Activated CD4-positive, CD25-positive, alpha-beta regulatory T cell treated with anti-CD3 and anti-CD28 coated beads, Interleukin-2, amount 50 U/mL, for 72 hours (primary cell): ENCODE data around the gene SLC25A21.

Experiments
- DNase-seq: peaks from one replicate; pipeline ENCODE4 v3.0.0; 2021

SLC25A21 gene

GRCh38 chr14:36676236-36676635, 496.2 kb downstream of the SLC25A21 start:
- DNase-seq, result no peak

DNA sequence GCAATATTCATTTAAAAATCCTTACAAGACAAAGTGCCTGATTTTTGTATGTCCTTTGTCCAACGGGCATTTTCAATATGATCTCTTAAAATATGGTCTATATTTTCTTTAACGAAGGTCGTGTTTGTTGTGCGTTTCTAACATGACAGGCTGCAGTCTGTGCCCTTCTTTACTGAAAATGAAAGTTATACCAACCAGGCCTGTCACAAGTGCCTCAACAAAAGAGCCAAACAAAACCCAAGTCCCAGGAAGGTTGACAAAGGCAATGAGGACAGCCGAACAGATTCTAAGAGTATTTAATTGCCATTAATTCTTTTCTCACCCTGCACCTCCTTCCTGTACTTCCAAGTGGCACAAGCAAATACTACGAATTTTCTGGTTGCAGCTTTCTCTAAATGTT, 496.8 kb downstream of the SLC25A21 start:
- DNase-seq, result no peak

GRCh38 chr14:36674659-36675058, 497.7 kb downstream of the SLC25A21 start:
- DNase-seq, result no peak

DNA sequence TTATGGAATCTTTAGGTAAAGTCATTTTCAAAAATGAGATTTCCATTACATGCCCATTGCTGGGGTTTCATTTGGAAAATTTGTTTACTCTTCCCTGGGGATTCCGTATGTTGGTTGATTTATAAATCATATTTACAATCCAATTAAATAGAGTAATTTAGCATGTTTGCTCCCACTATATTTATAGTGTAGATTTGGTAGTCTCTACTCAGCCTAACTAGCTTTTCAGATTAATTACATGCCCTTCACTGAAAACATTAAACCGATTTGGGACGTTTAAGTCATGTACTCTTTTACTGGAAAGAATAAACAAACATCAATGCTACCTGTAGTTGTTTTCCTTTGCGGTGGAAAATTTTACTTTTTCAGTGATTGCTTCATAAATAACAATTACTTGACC, 500.3 kb downstream of the SLC25A21 start:
- no peak for DNase-seq

DNA sequence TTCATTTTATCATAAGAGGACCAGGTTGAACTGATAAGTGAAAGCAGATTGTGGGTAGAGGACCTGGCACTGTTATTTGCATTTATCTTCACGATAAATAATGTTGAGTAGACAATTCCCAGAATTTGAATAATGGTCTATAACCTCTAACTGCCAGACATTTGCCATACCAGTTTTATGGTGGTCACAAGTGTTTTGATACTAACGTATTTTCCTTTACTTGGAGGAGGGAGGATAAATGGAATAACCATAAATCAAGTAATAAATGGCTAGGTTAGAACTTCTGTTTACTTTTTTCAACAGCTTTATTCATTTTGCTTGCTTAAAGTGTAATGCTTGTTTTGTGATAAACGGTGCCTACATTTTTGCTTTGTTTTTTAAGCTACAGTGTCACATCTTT, 501.3 kb downstream of the SLC25A21 start:
- DNase-seq, result no peak

- DNase-seq, result no peak
Observed at GRCh38 chr14:36667679-36668078, 504.7 kb downstream of the SLC25A21 start.

- no peak for DNase-seq
Observed at GRCh38 chr14:36666416-36667206, 505.8 kb downstream of the SLC25A21 start.

DNA sequence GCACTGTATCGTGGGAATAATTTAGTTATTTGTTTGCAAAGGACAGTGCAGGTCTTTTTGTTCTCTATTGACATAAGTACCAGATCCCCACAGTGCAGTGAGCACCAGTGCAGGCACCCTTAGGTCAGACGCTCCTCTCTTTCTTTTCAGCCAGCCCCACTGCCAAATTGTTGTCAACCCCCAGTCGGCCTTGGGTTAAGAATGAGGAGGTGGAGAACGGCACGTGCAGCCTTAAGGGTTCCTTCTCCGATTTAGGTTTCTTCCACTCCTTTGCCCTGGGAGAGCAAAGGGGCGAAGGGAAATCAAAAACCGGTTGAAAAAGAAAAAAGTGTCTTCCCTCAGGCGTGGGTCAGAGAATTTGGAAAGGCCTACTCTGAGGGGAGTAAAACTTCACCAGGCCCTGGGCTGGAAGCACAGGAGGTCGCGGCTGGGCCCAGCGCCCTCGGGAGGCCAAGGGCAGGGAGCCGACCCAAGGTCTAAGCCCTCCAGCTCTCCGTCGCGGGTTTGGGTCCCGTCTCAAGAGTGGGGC, 506.5 kb downstream of the SLC25A21 start:
- DNase-seq, result no peak

- DNase-seq, result no peak
Observed at GRCh38 chr14:36664322-36665193, 507.8 kb downstream of the SLC25A21 start.

GRCh38 chr14:36663404-36664321, 508.7 kb downstream of the SLC25A21 start:
- DNase-seq, result no peak

DNA sequence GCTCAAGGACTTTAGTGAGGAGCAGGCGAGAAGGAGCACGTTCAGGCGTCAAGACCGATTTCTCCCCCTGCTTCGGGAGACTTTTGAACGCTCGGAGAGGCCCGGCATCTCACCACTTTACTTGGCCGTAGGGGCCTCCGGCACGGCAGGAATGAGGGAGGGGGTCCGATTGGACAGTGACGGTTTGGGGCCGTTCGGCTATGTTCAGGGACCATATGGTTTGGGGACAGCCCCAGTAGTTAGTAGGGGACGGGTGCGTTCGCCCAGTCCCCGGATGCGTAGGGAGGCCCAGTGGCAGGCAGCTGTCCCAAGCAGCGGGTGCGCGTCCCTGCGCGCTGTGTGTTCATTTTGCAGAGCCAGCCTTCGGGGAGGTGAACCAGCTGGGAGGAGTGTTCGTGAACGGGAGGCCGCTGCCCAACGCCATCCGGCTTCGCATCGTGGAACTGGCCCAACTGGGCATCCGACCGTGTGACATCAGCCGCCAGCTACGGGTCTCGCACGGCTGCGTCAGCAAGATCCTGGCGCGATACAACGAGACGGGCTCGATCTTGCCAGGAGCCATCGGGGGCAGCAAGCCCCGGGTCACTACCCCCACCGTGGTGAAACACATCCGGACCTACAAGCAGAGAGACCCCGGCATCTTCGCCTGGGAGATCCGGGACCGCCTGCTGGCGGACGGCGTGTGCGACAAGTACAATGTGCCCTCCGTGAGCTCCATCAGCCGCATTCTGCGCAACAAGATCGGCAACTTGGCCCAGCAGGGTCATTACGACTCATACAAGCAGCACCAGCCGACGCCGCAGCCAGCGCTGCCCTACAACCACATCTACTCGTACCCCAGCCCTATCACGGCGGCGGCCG, 509.6 kb downstream of the SLC25A21 start:
- DNase-seq, result no peak

DNA sequence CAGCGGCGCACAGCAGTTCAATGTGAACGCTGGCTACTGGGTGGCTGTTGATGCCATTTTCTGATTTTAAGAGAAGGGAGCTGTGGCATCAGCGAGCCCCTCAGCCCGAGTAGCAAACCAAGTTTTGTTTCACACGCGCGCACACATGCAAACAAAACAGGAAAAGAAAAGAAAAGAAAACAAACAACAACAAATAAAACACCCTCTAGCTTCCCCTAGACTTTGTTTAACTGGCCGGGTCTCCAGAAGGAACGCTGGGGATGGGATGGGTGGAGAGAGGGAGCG, 510.2 kb downstream of the SLC25A21 start:
- no peak for DNase-seq

GRCh38 chr14:36661506-36662257, 510.7 kb downstream of the SLC25A21 start, which contains the start of gene PAX9:
Gene PAX9, plus strand, starts transcription at chr14:36661860. Its CDS starts 230 bp downstream, at chr14:36662090.
- DNase-seq, result no peak

- no peak for DNase-seq
Observed at GRCh38 chr14:36660736-36661505, 511.5 kb downstream of the SLC25A21 start.

DNA sequence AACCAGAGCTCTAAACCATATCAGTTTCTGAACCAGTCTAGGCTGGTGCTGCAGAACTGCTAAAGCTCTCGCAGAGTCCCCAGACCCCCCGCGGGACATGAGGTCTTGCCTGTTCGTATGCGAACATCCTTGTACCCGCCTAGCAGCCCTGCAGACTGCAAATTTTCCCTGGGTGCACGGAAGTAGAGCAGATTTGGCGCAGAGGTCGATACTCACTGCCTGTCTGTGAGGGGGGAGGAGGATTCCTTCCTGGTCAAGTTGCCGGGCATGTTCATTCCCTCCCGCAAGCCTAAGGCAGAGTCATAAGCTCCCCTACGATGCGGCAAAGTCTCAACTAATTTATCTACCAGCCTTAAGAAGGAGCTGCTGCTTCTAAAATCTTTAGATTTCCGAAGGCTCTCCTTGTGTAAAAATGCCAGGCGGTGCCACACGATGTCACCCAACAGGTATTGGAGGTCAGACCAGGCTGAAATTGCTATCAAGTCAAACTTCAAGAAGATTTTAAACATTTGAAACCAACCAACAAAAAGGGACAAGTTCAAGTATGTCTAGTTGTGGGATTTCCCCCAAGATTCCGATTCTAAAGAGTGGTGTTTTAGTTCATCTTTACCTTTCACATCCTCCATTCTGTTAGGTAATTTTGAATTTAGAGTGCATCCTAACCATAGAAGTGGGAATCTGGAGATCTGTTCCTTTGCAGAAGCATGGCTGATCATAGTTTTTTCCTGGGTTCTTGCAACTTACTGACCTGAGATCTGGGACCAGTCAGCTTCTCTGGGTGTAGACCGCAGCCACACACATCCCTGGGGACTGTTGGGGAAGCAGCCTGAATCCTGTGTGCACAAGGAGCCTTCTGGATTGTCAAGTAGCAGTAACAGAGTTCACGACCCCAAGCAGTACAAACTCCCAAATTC, 512.3 kb downstream of the SLC25A21 start:
- DNase-seq, result no peak

GRCh38 chr14:36659010-36659821, 513.2 kb downstream of the SLC25A21 start:
- DNase-seq, result no peak

GRCh38 chr14:36658123-36659009, 514.0 kb downstream of the SLC25A21 start:
- DNase-seq, result no peak
